Measurements from ENCODE around the gene ZNF407. TPM values are rescaled to one million over a fixed set of nuclear protein-coding genes. Genes with fewer than 3 reads are reported as not detected.

ZNF407 gene
- total RNA-seq, 1 donor from 2014 or later, result 16.1 TPM

- Histone ChIP-seq H3K4me3 (no peak overlapping the region), H3K36me3 (no peaks in the 10 kb centered on the region), H3K27me3 (ENCODE audit: low read depth) (no peaks in the 10 kb centered on the region), H3K4me1 (no peaks in the 10 kb centered on the region), H3K27ac (no peak overlapping the region), H3K9me3 (no peaks in the 10 kb centered on the region)
- DNase-seq (no peak), ATAC-seq (no peak)
- intact Hi-C loops (cut with DNase I), result no loop called here
- TF ChIP-seq, protein P1, sequence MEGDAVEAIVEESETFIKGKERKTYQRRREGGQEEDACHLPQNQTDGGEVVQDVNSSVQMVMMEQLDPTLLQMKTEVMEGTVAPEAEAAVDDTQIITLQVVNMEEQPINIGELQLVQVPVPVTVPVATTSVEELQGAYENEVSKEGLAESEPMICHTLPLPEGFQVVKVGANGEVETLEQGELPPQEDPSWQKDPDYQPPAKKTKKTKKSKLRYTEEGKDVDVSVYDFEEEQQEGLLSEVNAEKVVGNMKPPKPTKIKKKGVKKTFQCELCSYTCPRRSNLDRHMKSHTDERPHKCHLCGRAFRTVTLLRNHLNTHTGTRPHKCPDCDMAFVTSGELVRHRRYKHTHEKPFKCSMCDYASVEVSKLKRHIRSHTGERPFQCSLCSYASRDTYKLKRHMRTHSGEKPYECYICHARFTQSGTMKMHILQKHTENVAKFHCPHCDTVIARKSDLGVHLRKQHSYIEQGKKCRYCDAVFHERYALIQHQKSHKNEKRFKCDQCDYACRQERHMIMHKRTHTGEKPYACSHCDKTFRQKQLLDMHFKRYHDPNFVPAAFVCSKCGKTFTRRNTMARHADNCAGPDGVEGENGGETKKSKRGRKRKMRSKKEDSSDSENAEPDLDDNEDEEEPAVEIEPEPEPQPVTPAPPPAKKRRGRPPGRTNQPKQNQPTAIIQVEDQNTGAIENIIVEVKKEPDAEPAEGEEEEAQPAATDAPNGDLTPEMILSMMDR (IDR thresholded peaks at IDR 0.05), result no peak
Observed at GRCh38 chr18:74732380-74732779, 134.7 kb downstream of the ZNF407 start.

- no peak overlapping the region for H3K27ac ChIP-seq
- DNase-seq (no peak), ATAC-seq (peak in 1 of 2 donors; percentile 15)
- H3K4me1 ChIP-seq, result no peaks in the 10 kb centered on the region
- no peaks in the 10 kb centered on the region for H3K9me3 ChIP-seq
- no peak overlapping the region for H3K4me3 ChIP-seq
- intact Hi-C loops (cut with DNase I), result no loop called here
- TF ChIP-seq, protein P1 (IDR thresholded peaks at IDR 0.05), result no peak
- H3K36me3 ChIP-seq, result no peaks in the 10 kb centered on the region
- no peaks in the 10 kb centered on the region for H3K27me3 ChIP-seq (ENCODE audit: low read depth)
Observed at GRCh38 chr18:74733598-74733997, 135.9 kb downstream of the ZNF407 start.

GRCh38 chr18:74734013-74734444 lies 136.4 kb downstream of the ZNF407 start:
- H3K4me1 ChIP-seq, result no peaks in the 10 kb centered on the region
- no peaks in the 10 kb centered on the region for H3K36me3 ChIP-seq
- no peaks in the 10 kb centered on the region for H3K9me3 ChIP-seq
- TF ChIP-seq, protein P1 (IDR thresholded peaks at IDR 0.05), result no peak
- peak; percentile 70 to 92 for ATAC-seq
- no peak for DNase-seq
- no peak overlapping the region for H3K4me3 ChIP-seq
- H3K27me3 ChIP-seq (ENCODE audit: low read depth), result no peaks in the 10 kb centered on the region
- intact Hi-C loops (cut with DNase I), result no loop called here
- H3K27ac ChIP-seq, result no peak overlapping the region

- no peak for ATAC-seq
- Histone ChIP-seq H3K27me3 (ENCODE audit: low read depth) (no peaks in the 10 kb centered on the region), H3K4me3 (no peak overlapping the region), H3K9me3 (no peaks in the 10 kb centered on the region), H3K4me1 (no peaks in the 10 kb centered on the region), H3K36me3 (no peaks in the 10 kb centered on the region), H3K27ac (no peak overlapping the region)
- intact Hi-C loops (cut with DNase I), result no loop called here
- DNase-seq, result no peak
- TF ChIP-seq, protein P1 (IDR thresholded peaks at IDR 0.05), result no peak
Observed at GRCh38 chr18:74739926-74740325, 142.3 kb downstream of the ZNF407 start.

DNA sequence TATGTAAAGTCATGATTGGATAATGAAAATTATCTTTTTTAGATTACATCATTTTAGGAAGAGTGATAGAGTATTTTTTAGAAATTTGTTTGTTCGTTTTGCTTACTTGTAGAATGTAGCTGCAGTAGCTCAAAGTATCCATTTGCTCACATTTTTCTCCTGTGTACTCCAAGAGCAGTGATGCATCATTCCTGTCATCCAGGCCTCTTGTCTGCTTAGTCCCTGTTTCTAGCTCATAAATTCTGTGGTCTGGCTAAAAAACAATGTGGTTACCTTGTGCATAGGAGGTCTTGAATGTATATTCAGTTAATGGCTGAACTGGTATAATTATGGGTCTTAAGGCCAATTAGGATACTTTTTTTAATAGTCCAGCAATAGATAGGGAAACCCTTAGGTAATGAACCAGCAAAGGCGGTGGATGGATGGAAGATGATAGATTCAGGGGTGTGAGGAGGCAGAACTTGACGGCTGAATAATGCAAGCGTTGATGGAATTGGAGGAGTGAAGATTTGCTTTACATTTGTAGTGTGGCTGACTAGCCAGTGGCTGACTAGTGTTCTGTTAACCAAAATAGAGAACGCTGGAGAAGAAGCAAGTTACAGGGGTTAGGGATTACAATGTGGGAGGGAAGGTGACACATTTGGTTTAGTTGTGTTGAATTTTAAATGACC lies 145.0 kb downstream of the ZNF407 start:
- no peaks in the 10 kb centered on the region for H3K4me1 ChIP-seq
- ATAC-seq (no peak), DNase-seq (no peak)
- intact Hi-C loops (cut with DNase I), result no loop called here
- no peak overlapping the region for H3K4me3 ChIP-seq
- no peaks in the 10 kb centered on the region for H3K27me3 ChIP-seq (ENCODE audit: low read depth)
- H3K36me3 ChIP-seq, result no peaks in the 10 kb centered on the region
- no peaks in the 10 kb centered on the region for H3K9me3 ChIP-seq
- TF ChIP-seq, protein P1 (IDR thresholded peaks at IDR 0.05), result no peak
- H3K27ac ChIP-seq, result no peak overlapping the region
